CD14-positive monocyte (primary cell): ENCODE results near the gene RNASEH2C. TPM values are rescaled to one million over a fixed set of nuclear protein-coding genes. Genes with fewer than 3 reads are reported as not detected.
A peak's percentile ranks its signal among the peaks of the same experiment; 100 is the strongest.

Experiments
- DNase-seq, 3 donors: peaks; one replicate each; pipeline ENCODE4 v3.0.0-alpha.2; 2011 to 2022
- H2AFZ ChIP-seq: 2 replicates; pipeline ENCODE4 v1.6.0; 2012; ENCODE audit warnings: mild to moderate bottlenecking, low read depth, low read length, inconsistent platforms; ENCODE audit not compliant: insufficient read depth, poor library complexity, severe bottlenecking
- H3K27ac ChIP-seq, 2 donors: 1 replicate in 1 of 2; 2 replicates in 1 of 2; pipeline ENCODE4 v1.5.1; 2012 to 2013; ENCODE audit warnings: low read length in 2 of 2, control low read depth in 1 of 2, inconsistent platforms in 1 of 2, low read depth in 1 of 2, mild to moderate bottlenecking in 1 of 2
- H3K27me3 ChIP-seq, 2 donors: one replicate each; pipeline versions ENCODE4 v1.6.0 to v1.6.1; 2011 to 2013; ENCODE audit warnings: low read length in 2 of 2; ENCODE audit not compliant: control insufficient read depth in 2 of 2, insufficient read depth in 2 of 2
- H3K36me3 ChIP-seq, 2 donors: replicated peaks in 1 of 2; 1 replicate in 1 of 2; 2 replicates in 1 of 2; pipeline versions ENCODE4 v1.5.1 to v1.6.1; 2012 to 2013; ENCODE audit warnings: low read length in 2 of 2, control low read depth in 1 of 2, inconsistent platforms in 1 of 2, mild to moderate bottlenecking in 1 of 2; ENCODE audit not compliant: insufficient read depth in 2 of 2, control insufficient read depth in 1 of 2
- H3K4me1 ChIP-seq, 2 donors: 1 replicate in 1 of 2; 2 replicates in 1 of 2; pipeline versions ENCODE4 v1.5.1 to v1.6.1; 2012 to 2013; ENCODE audit warnings: low read length in 2 of 2, control low read depth in 1 of 2, inconsistent platforms in 1 of 2, mild to moderate bottlenecking in 1 of 2, moderate library complexity in 1 of 2; ENCODE audit not compliant: insufficient read depth in 2 of 2, control insufficient read depth in 1 of 2
- H3K4me2 ChIP-seq: replicated peaks from 2 replicates; pipeline ENCODE3; 2012; ENCODE audit warnings: low read length, moderate library complexity, mild to moderate bottlenecking; ENCODE audit not compliant: poor library complexity, severe bottlenecking; ENCODE audit errors: extremely low read depth
- H3K4me3 ChIP-seq, 3 experiments: fragments of 200-600 bp in 1 of 3; sonication (generic) in 1 of 3; replicated peaks in 1 of 3; 1 replicate in 2 of 3; 2 replicates in 1 of 3; pipeline ENCODE4 v1.5.1; 2011 to 2013; ENCODE audit warnings: low read length in 3 of 3, mild to moderate bottlenecking in 3 of 3, control low read depth in 2 of 3, low read depth in 2 of 3, inconsistent platforms in 1 of 3, moderate library complexity in 1 of 3
- H3K79me2 ChIP-seq: 2 replicates; pipeline ENCODE4 v1.6.0; 2012; ENCODE audit warnings: mild to moderate bottlenecking, control low read depth, inconsistent platforms, low read length, moderate library complexity; ENCODE audit not compliant: insufficient read depth
- H3K9ac ChIP-seq: 2 replicates; pipeline ENCODE4 v1.6.0; 2017; ENCODE audit warnings: low read length, mild to moderate bottlenecking; ENCODE audit not compliant: insufficient read depth, poor library complexity, severe bottlenecking
- H3K9me3 ChIP-seq, 2 donors: replicated peaks in 1 of 2; 1 replicate in 1 of 2; 2 replicates in 1 of 2; pipeline versions ENCODE4 v1.5.1 to v1.6.1; 2012 to 2013; ENCODE audit warnings: low read length in 2 of 2, control low read depth in 1 of 2; ENCODE audit not compliant: control insufficient read depth in 1 of 2, insufficient read depth in 1 of 2
- H4K20me1 ChIP-seq: 2 replicates; pipeline ENCODE4 v1.6.0; 2012; ENCODE audit warnings: mild to moderate bottlenecking, low read length, control low read depth, moderate library complexity; ENCODE audit not compliant: insufficient read depth
- H3K27ac Mint-ChIP-seq, 7 donors: one replicate each; pipeline ENCODE4 v1.8.0; 2020; ENCODE audit warnings: mild to moderate bottlenecking in 7 of 7, mixed read lengths in 7 of 7, moderate library complexity in 6 of 7, inconsistent platforms in 2 of 7
- H3K27me3 Mint-ChIP-seq, 3 donors: one replicate each; pipeline ENCODE4 v1.8.0; 2021 to 2022; ENCODE audit warnings: low read depth in 3 of 3, mild to moderate bottlenecking in 3 of 3, mixed read lengths in 3 of 3, moderate library complexity in 3 of 3, inconsistent platforms in 1 of 3
- H3K36me3 Mint-ChIP-seq, 2 donors: one replicate each; pipeline ENCODE4 v1.8.0; 2020; ENCODE audit warnings: mixed read lengths in 2 of 2, inconsistent platforms in 1 of 2, mild to moderate bottlenecking in 1 of 2
- H3K4me1 Mint-ChIP-seq: one replicate; pipeline ENCODE4 v1.8.0; 2020; ENCODE audit warnings: mild to moderate bottlenecking, mixed read lengths
- H3K4me3 Mint-ChIP-seq, 2 donors: one replicate each; pipeline ENCODE4 v1.8.0; 2020; ENCODE audit warnings: mild to moderate bottlenecking in 2 of 2, mixed read lengths in 2 of 2, moderate library complexity in 1 of 2
- H3K9me3 Mint-ChIP-seq, 7 donors: one replicate each; pipeline ENCODE4 v1.8.0; 2020 to 2022; ENCODE audit warnings: mixed read lengths in 7 of 7, mild to moderate bottlenecking in 6 of 7, moderate library complexity in 6 of 7, inconsistent platforms in 2 of 7
- CTCF ChIP-seq: fragments of 200-600 bp; IDR thresholded peaks from one replicate; pipeline ENCODE4 v1.8.0; 2022; ENCODE audit warnings: antibody characterized with exemption, mild to moderate bottlenecking
- WGBS: methylation state at CpG from one replicate; pipeline ENCODE4 v1.1.5; 2013; ENCODE audit warnings: missing lambda C conversion rate; ENCODE audit not compliant: insufficient coverage; 5-methylcytosine and 5-hydroxymethylcytosine counted together
- intact Hi-C, 2 donors: fragments of 100-400 bp; cut with micrococcal nuclease; formaldehyde crosslinking; loops; one replicate each; pipeline versions ENCODE4 v1.15.0 to v1.15.1; 2023
- polyA plus RNA-seq, 3 donors: library from polyadenylated mRNA; depleted of rRNA in 1 of 3; unstranded in 2 of 3; stranded (reverse) in 1 of 3; fragments of 300-500 nt in 2 of 3; fragments of >200 nt in 1 of 3; fragmentation: Illumina TruSeq in 2 of 3; gene quantifications; 1 replicate in 2 of 3; 2 replicates in 1 of 3; pipeline ENCODE4 v1.2.3, GENCODE V29; 2012 to 2021

Gene RNASEH2C
- polyA plus RNA-seq, 3 donors = 33.3 to 131 (median 95.2) TPM

DNA sequence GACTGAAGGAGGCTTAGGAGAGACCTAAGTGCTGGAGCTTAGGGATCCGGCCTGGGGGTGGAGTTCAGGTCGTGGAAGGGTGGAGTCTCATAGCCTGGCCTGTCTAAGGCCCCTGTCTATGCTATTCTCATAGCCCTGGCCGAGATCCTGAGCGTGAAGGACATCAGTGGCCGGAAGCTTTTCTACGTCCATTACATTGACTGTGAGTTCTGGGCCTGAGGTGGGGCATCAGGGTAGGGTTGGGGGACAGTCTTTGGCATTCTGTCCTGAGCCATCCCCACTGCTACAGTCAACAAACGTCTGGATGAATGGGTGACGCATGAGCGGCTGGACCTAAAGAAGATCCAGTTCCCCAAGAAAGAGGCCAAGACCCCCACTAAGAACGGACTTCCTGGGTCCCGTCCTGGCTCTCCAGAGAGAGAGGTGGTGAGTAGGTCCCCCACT, 7.9 kb downstream of the RNASEH2C start:
- intact Hi-C loops = loop anchor here (2.0 to 5.0 kb wide), 4 partner anchors 55 to 276 kb away; partner anchors contain the start of gene AP5B1 (in 1 of the 2)

More for the DNA sequence above, 7.9 kb downstream of the RNASEH2C start:
- no peak for TF ChIP-seq CTCF
- Mint-ChIP-seq H3K9me3 (no peaks in the 10 kb centered on the region), H3K4me1 (peaks cover 28% of the 10 kb centered on the region), H3K27me3 (peaks cover under 1 to 4% (median 2%) of the 10 kb centered on the region in 3 donors), H3K36me3 (peaks cover 41 to 47% of the 10 kb centered on the region in 2 donors), H3K4me3 (peak overlapping the region; percentile 84 to 91), H3K27ac (peak overlapping the region; percentile 98 to 99 (median 99))
- Histone ChIP-seq H3K9ac (peak overlapping the region; percentile 98), H2AFZ (peak overlapping the region; percentile 92), H3K4me1 (peaks cover 18 to 26% of the 10 kb centered on the region in 2 donors), H3K4me3 (peak overlapping the region; percentile 56 to 80 (median 77)), H3K4me2 (peak overlapping the region; percentile 86), H3K27ac (peak overlapping the region; percentile 96 to 100), H3K9me3 (no peaks in the 10 kb centered on the region), H3K27me3 (no peaks in the 10 kb centered on the region), H3K36me3 (peaks cover 41 to 47% of the 10 kb centered on the region in 2 donors), H3K79me2 (peaks cover 37% of the 10 kb centered on the region), H4K20me1 (peaks cover 37% of the 10 kb centered on the region)
- WGBS = 8% methylated on average over 6 of the region's 11 CpGs
- no peak for DNase-seq
